Retina (tissue), 1 donor: ENCODE results near the gene SLC12A3.
A peak's percentile ranks its signal among the peaks of the same experiment; 100 is the strongest.

Experiments used
- DNase-seq: peaks from one replicate; pipeline ENCODE4 v3.0.0-alpha.2; 2016

SLC12A3 gene

GRCh38 chr16:56945847-56946527 is 81.0 kb downstream of the SLC12A3 start:
- no peak for DNase-seq

GRCh38 chr16:56946767-56947603 is 82.0 kb downstream of the SLC12A3 start:
- DNase-seq = no peak

GRCh38 chr16:56947604-56947995 is 82.6 kb downstream of the SLC12A3 start:
- no peak for DNase-seq

DNA sequence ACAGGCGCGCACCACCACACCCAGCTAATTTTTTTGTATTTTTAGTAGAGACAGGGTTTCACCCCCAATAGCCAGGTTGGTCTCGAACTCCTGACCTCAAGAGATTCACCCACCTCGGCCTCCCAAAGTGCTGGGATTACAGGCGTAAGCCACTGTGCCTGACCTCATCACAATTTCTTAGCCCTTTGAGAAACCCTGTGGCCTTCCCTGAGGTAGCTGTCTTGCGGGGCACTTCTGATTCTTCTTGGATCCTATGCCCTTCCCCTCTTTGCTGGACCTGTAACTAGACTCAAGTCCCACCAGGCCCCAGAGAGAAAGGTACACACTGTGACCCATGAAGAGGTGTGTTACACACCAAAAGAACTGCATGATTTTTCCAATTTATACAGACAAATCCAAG is 83.2 kb downstream of the SLC12A3 start:
- no peak for DNase-seq

DNA sequence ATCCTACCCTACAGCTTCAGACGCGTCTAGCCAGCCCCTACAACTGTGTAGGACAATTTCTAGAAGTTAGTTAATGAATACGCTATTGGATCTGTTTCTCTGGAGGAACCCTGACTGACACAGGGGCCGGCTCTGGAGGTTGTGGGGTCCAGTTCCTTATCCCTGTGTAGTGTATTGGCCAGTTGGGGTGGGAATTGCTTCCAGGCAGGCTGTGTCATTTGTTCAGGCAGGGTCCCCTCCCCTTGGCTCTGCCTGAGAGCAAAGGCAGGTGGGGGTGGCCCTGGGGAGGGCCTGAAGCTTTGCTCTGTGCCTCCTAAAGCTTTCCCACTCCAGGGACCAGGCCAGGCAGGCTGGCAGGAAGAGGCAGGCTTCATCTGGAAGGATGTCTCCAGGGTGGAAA is 85.0 kb downstream of the SLC12A3 start:
- no peak for DNase-seq

GRCh38 chr16:56950455-56950854 is 85.4 kb downstream of the SLC12A3 start:
- no peak for DNase-seq

- DNase-seq = peak; percentile 63
These were observed 86.1 kb downstream of the SLC12A3 start for GRCh38 chr16:56950881-56951771.

DNA sequence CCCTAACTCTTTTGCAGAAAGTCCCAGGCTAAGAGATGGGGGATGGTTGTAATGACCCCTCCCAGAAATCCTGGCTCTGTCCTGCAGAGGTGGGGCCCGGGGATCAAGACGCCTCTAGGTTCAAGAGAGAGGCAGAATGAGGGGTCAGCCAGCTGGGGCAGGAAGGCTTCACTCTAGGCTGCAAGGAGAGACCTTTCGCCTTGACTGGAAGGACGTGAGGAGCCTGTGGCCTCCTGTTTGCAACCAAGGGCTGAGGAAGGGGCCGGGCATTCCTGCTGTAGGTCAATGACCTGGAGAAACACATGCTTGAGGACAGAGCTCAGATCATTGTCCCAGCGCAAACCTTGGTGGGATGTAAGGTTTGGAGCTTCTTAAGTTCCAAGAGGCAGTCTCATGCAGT is 88.0 kb downstream of the SLC12A3 start:
- no peak for DNase-seq

GRCh38 chr16:56956076-56956475 is 91.1 kb downstream of the SLC12A3 start:
- no peak for DNase-seq

- DNase-seq = no peak
These were observed 91.7 kb downstream of the SLC12A3 start for GRCh38 chr16:56956756-56957155.

- DNase-seq = no peak
These were observed 95.8 kb downstream of the SLC12A3 start for GRCh38 chr16:56960681-56961281.

GRCh38 chr16:56961386-56961785 is 96.4 kb downstream of the SLC12A3 start:
- DNase-seq = no peak

DNA sequence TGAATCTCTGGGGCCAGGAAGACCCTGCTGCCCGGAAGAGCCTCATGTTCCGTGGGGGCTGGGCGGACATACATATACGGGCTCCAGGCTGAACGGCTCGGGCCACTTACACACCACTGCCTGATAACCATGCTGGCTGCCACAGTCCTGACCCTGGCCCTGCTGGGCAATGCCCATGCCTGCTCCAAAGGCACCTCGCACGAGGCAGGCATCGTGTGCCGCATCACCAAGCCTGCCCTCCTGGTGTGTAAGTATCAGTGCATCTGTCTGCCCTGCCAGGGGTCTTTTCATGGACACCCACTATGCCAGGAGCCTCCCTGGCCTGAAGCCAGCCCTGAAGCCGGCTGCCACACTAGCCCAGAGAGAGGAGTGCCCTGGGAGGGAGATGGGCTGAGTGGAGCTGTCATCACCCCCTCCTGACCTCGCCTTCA is 96.9 kb downstream of the SLC12A3 start, which contains the start of gene CETP:
Gene CETP, plus strand, starts transcription at position 100 of the 431 bp plus-strand sequence. Its CDS starts 30 bp downstream, at position 130.
- no peak for DNase-seq

- DNase-seq = peak; percentile 81
These were observed 99.5 kb downstream of the SLC12A3 start for GRCh38 chr16:56964243-56965148.
